GM10266 (cell line): Measurements from ENCODE around the gene POLE.

Experiments used
- DNase-seq: peaks from one replicate; pipeline ENCODE4 v3.0.0; 2012; ENCODE audit errors: extremely low spot score
- TF ChIP-seq, protein P1 (sequence below): IDR thresholded peaks from 2 replicates; pipeline ENCODE4 v1.5.1; 2012; ENCODE audit warnings: mild to moderate bottlenecking, low read depth; ENCODE audit not compliant: control insufficient read depth, insufficient read depth; ENCODE audit errors: missing control alignments

POLE gene

DNA sequence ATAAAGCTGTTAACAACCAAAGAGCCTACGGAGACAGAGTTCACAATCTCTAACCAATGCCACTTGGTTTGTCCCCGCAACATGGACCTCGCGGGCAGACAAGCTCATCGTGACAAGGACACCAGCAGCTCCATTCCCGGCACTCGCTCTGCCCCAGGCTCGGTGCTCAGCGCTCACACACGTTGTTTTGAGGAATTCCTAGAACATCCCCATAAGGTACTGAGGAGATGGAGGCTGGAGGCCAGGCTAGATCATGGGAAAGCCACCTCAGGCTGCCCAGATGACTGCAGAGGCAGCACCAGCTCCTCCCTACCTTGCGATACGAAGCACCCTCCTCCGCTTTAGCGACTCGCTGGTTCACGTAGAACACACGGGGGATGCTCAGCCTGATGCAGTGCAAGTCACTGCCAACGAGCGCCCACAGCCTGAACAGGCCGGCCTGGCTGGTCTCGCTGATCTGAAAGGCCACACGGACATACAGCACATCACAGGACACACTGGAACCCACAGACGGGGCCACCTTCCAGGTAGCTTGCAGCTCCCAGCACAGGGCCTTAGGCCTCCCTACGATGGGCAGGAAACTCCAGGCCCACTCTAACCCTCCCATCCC is 38.4 kb downstream of the POLE start:
- DNase-seq: no peak
- TF ChIP-seq, protein P1, sequence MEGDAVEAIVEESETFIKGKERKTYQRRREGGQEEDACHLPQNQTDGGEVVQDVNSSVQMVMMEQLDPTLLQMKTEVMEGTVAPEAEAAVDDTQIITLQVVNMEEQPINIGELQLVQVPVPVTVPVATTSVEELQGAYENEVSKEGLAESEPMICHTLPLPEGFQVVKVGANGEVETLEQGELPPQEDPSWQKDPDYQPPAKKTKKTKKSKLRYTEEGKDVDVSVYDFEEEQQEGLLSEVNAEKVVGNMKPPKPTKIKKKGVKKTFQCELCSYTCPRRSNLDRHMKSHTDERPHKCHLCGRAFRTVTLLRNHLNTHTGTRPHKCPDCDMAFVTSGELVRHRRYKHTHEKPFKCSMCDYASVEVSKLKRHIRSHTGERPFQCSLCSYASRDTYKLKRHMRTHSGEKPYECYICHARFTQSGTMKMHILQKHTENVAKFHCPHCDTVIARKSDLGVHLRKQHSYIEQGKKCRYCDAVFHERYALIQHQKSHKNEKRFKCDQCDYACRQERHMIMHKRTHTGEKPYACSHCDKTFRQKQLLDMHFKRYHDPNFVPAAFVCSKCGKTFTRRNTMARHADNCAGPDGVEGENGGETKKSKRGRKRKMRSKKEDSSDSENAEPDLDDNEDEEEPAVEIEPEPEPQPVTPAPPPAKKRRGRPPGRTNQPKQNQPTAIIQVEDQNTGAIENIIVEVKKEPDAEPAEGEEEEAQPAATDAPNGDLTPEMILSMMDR: no peak

DNA sequence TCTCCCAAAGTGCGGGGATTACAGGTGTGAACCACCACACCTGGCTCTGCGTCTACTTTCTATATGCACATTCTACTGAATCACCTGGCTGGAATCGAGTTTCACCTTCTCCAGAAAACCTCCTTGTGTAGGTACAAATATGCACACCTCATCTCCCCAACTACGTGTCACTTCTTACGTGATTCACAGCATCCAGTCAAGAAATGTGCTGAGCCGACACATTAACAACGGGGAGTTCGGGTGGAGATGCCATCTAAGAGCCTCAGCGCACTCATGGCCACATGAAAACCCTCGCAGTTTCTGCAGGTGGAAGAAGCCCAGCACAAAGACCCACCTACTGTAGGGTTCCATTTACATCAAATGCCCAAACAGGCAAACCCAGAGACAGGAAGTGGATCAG is 39.3 kb downstream of the POLE start:
- TF ChIP-seq, protein P1: no peak
- no peak for DNase-seq

DNA sequence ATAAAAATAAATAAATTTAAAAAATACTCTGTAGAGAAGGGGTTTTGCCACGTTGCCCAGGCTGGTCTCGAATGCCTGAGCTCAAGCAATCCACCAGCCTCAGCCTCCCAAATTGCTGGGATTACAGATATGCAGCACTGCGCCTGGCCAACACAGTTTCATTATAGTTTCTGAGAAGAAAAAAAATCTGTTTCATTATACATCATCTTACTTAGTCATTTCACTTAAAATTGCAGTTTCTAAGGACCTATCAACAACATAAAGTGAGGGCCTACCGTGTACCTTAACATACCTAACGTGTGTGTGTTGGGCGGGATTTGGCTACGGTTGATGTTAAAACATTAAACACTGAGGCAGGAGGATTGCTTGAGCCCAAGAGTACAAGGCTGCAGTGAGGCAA is 40.3 kb downstream of the POLE start:
- TF ChIP-seq, protein P1: no peak
- DNase-seq: no peak

DNA sequence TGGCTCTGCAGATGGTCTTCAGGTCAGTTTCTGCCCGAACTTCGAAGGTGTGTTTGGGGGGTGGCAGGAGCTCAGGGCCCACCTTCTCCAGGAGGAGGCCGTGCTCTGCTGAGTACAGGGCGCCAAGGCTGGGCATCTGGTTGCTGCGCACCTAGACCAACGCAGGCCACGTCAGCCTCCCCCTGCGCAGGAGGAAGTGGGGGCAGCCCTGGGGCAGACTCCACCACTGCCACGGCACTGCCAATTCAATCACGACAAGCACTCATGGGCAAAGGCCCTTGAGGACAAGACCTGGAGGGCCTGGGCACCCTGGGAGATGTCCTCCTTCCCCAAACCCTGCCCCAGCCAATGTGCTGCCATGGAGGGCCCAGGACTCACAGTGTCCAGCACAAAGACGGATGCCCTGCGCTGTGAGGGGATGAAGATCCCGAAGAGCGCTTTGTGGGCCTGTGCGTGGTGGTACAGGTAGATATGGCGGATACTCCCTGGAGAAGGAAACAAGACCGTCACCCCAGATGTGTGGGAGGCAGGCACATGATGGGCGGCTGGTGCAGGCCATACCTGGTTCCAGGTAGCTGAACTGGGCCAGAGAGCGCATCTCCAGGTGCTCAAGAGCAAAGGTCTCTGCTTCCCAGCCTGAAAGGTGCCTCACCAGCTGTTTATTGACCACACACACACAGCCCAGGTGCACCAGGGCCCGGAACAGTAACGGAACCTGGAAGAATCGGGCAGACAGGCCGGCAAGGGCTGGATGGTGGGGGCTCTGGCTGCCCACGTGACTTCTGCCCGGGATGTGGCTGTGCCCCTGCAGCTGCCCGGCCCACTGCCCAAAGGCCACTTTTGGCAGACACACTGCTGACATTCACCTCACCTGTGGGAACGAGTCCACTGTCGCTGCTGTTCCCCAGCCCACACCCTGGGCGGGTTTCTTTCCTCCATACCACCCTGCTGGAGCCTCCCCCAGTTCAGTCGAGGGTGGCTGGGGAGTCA is 44.0 kb downstream of the POLE start:
- no peak for DNase-seq

DNA sequence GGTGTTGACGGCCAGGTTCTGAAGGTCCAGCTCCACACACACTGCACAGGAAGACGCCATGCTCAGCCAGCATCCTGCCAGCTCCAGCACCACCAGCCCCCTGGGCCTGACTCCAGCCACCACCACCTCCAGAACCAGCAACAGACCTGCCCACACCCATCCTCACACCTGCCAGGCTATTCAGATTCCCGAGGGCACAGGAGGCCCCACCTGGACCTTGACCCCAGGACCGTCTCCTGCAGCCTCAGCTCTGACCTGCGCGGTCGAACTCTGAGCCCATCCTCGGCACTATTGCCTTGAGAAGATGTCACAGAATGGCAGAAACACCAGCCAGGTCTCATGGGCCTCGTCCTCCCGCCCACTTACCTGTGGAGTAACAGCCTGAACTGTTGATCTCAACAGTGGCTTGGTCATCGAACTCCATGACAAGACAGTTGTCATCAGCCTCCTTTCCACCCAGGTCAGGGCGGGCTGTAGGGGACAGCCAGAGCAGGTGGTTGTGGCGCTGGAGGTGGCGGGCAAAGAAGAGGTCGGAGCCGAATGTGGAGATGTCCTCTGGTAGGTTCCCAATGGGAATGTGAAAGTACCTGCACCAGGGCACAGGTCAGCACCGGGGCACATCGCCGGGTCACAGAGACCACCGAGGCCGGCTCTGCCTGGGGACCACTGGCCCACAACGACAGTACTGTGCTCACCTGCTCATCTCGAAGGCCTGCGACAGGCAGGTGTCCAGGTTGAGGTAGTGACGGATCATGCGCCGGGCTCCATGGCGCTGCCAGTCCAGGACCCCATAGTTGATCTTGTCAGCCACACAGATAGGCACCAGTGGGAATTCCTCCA is 45.1 kb downstream of the POLE start:
- no peak for DNase-seq
- TF ChIP-seq, protein P1: no peak

More for the DNA sequence above, 44.0 kb downstream of the POLE start:
- TF ChIP-seq, protein P1: no peak

DNA sequence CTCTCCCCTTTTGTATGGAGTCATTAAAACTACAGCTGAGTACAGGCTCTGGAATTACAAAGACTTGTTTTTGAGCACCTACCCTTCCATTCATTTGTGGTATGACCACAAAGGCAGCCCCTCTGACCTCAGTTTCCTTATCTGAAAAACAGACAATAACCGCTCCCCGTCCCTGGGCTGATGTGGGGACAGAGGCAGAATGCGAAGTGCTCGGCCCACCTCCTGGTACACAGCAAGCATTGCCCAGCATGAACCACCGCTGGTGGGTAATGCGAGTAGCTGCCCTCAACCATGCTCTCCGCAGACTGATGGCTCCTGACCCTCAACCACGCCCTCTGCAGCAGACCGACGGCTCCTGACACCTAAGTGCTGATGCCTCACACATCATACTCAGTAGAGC is 46.2 kb downstream of the POLE start:
- no peak for DNase-seq
- TF ChIP-seq, protein P1: no peak
